GM21367 (cell line): Measurements from ENCODE around the gene KLHL29.
"Not testable (repeated sequence)": the region's sequence is repeated elsewhere in the genome, so short reads cannot be mapped to it uniquely, and the experiment has no call there.

ENCODE experiments used
- ATAC-seq: cut with Tn5 transposase; IDR thresholded peaks from one replicate; pipeline ENCODE4 v1.9.1; 2021; ENCODE audit not compliant: unreplicated experiment

KLHL29 gene

DNA sequence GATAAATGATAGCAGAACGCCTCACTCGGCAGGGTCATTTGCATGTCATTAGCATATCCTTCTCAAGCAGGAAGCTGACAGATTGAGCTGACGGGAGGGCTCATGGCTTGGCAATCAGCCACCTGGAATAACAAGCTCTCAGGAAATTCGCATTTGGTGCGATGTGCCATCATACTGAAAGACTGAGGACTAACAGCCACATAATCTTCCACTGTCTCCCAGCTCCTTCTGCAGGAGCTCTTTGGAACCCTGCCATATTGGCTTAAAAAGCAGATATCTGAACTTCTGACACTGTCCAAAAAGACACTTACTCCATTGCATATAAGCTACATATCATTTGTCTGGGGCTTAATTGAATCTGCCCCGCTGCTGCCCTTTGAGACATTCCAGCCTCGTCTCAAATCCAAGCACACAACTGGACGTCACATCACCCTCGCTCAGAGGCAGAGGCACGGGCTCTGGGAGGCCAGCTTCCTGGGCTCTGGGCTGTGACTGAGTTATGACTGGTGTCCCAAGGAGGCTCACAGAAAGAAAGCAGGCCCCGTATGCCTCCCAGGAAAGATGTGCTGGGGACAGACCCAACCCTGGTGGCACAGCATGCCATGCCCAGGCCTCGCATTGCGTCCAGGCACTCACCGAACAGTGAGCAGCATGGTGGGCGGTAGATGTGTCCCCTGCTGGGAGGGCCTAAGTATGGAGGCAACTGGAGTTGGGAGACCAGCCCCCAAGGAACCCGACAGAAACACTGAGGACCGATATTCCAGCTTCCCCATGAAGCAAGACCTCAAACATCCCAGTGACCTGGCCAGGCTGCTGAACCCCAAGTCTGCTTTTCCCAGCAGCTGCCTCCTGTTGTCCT, 314.0 kb downstream of the KLHL29 start:
- no peak for ATAC-seq

DNA sequence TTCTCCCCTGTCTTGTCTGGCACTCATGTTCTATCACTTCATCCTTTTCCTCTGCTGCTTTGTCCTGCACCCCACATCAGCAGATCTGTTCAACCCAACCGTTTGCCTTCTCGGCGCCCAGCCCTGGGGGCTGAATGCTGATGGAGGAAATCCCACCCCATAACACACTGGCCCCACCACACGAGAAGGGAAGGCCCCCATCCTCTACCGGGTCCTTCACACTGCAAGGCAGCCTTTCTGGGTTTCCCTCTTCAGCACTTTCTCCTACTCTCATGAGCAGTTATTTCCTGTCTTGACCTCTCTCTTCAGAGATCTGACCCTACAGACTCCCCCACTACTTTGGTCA, 314.6 kb downstream of the KLHL29 start:
- no peak for ATAC-seq

DNA sequence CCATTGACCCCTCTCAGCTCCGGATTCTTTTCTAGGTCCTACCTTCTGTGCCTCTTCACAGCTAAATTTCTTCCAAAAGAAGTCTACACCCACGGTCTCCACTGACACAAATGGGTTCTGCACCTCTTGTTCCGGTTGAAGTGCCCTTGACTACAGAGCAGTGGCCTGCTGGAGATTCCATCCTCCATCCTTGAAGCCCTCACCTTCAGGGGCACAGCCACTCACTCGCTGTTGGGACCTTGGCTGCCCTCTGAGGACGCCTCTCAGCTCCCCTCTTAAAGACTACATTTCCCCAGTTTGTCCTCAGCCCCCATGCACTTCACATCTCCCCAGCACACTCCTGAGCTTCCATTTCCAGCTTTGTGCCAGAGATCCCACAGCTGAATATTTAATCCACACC, 315.6 kb downstream of the KLHL29 start:
- ATAC-seq, result no peak

DNA sequence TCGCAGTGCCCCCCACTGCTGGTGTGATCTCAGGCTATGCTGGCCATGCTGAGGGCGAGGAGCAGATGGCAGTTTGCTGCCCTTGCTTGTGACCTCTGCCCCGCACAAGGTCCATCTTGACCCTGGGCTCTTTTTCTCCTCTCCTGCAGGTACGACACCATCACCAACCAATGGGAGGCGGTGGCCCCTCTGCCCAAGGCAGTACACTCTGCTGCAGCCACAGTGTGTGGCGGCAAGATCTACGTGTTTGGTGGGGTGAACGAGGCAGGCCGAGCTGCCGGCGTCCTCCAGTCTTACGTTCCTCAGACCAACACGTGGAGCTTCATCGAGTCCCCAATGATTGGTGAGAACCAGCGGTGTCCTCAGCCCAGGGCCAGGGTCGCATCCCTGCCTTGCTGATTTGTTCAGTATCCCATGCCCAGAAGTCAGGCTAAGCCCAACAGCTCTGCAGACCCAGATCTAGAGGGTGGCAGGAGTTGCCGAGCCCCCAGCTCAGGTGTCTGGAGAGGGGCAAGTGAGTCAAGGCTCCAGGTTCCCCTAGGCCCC, 318.1 kb downstream of the KLHL29 start:
- no peak for ATAC-seq

DNA sequence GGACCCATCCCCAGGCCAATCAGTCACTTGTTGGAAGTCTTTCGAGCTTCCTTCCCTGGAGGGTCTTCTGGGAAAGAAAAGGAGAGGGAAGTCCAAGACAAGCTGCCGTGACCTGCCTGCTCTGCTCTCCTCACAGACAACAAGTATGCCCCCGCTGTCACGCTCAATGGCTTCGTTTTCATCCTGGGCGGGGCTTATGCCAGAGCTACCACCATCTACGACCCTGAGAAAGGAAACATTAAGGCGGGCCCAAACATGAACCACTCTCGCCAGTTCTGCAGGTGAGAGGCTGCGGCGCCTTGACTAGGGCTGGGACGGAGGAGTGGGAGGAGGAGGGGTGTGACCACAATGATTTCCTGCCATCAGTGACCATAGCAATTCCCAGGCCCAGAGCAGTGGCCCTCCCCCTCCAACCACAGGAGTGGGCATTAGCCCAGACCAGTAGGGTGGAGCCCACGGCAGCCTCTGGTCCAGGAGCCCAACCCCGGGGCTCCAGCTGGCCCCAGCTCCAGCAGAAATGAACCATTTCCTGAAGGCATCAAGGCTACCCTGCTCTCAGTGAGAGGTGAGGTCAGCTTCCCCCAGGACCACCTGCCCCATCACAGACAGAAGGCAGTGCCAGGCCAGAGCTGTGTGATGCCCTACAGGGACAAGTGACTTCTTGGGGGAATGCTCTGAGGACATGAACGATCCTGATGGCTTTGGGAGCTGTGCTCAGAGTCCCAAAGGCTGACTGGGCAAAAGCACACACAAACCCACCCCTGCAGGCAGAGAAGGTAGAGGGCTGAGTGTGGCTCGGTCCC, 318.8 kb downstream of the KLHL29 start:
- ATAC-seq, result no peak

DNA sequence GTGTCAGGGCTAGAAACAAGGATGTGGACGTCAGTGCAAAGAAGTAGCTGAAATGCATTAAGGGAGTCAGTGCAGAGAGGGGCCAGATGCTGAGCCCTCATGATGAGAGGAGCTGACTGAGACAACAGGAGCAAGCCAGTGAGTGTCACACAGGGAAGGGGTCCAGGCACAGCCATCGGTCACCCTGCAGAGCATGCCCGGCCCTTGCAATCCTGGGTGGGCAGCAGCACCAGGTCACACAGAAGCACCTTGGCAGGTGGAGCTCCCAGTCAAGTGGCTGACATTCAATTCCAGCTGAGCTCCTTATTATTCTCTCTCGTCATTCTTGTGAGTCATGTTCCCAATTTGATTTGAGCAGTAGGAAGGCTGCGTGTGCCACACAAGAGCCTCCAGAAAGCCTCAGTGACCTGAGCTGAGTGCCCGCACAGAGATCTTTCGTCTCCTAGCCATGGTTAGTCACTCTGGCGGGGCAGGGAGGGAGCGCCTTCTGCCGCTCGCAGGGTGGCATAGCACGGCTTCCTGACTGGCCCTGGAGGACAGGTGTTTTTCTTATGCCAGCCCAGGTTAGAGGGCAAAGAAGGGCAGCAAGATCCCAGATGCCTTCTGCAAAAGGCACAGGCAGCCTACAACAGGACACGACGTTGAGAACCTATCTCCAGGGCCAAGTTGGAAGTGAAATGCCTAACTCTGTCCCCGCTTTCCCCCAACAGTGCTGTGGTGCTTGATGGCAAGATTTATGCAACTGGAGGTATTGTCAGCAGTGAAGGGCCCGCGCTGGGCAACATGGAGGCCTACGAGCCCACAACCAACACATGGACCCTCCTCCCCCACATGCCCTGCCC, 321.0 kb downstream of the KLHL29 start:
- no peak for ATAC-seq

DNA sequence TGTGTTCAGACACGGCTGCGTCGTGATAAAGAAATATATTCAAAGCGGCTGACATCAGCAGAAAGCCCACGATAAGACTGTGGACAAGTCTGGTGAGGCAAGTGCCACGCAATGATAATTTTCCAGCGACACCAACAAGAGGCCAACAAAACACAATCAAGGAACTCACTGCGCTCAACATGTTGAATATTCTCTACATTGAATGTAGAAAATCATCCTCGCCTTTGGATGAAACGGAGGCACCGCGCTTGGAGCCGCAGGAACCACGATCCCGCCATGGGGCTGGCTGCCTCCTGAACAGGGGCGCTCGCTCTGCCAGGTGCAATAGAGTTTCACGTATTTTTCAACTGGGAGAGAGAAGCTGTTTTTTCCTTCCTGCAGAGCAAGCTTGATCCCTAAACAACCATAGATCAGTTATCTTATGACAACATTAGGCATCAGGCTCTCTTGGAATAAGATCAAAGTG, 321.7 kb downstream of the KLHL29 start:
- ATAC-seq, result no peak

DNA sequence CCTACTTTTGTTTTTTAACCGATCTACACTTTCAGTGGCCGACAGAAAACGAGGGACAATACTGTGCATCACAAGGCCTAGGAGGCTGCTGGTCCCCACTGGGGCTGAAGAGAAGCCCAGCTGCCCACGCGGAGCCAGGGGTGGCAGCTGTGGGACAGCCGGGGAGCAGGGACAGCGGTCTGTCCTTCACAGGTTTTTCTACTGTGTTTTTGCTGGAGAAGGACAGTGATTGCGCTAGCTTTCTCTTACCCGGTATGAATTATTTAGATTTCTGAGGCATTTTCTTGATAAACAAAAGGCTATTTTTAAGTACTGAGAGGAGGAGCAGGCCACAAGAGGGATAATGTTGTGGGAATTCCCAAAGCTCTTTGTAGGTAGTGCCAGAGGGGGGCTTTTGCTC, 322.1 kb downstream of the KLHL29 start:
- no peak for ATAC-seq

DNA sequence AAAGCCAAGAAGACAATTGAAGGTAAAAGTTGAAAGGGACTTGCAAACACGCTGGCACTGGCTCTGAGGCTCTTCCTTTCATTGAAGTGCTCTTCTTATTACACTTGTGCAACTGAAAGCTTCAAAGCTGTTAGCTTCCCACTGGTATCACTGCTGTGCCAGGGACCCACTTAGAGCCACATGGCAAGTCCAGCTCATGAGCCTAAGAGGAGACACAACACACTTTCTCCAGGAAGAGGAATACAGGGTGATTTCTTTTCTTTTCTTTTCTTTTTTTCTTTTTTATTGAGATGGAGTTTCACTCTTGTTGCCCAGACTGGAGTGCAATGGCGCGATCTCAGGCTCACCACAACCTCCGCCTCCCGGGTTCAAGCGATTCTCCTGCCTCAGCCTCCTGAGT, 323.8 kb downstream of the KLHL29 start:
- ATAC-seq, result no peak

DNA sequence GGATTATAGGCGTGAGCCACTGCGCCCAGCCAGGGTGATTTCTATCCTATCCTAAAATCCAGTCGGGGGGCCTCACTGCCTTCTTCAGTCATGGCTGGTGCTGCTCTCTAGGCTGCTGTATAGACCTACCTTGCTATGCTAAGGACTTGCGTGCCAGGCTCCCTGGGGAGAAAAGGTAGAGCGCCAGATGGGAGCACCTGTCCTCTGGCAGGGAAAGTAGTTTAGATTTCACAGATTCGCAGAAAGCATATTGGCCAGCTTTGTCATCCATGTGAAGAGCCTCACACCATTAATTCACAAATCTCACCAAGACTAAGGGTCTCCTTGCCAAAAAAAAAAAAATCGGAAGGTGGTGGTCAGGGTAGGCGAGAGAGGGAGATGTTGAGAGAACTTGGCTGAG, 324.3 kb downstream of the KLHL29 start:
- ATAC-seq, result no peak

DNA sequence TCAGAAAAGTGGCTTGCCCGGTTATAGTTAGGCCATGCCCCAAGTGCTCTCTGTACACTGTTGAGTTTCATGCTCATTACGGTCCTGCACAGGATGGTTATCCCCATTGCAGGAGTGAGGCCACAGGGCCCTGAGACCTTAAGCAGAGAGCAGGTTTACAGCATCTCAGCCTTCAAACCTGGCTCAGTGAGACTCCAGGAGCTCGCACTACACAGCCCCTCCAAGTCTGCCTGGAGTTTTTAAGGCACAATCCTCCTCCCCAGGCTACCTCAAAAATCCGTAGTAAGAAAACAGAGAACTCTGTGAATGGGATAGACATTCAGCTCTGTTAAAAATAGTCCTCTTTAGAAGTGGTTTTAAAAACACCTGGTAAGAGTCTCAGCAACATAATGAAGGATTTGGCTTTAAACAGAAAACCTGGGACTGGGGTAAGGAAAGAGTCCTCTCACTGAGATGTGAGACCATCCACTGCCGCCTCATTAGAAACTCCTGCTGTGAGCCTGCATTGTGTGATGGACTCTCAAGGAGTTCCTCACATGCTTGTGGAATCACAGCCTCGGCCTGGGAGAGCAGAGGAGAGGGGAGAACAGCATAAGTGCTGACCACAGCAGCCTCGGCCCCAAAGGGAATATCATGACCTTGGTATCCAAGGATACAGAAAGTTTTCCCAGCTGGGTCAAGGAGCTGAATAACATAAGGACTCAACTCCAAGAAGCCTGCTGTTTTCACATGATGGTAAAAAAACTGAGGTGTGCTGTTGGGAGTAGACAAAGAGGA, 327.2 kb downstream of the KLHL29 start:
- no peak for ATAC-seq

DNA sequence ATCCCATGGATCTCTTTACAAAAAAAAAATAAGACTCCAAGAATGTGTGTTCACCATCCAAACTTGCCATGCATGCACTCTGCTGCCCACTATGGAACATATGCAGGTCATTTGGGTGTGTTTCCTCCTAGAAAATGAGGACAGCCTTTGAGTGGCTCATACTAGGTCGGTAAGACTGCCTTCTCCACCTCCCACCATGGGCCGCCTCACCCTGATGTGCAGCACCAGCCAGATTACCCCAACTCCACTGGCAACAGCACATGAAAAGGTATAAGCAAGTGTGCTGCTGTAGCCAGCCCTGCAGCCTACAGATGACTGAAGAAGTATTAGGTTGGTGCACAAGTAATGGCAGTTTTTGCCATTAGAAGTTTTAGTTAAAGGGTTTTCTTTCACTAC, 327.8 kb downstream of the KLHL29 start:
- ATAC-seq, result no peak

DNA sequence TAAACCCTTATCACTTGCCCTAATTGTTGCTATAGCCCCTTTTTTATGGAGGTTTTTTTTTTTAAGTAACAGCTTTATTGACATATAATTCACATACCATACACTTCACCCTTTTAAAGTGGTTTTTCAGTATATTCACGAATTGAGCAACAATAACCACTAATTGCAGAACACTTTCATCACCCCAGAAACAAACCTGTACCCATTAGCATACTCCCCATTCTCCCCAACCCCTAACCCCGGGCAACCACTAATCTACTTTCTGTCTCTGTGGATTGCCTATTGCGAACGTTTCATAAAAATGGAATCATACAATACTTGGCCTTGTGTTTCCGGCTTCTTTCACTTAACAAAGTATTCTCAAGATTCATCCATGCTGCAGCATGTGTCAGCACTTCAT, 328.4 kb downstream of the KLHL29 start:
- ATAC-seq, result no peak

DNA sequence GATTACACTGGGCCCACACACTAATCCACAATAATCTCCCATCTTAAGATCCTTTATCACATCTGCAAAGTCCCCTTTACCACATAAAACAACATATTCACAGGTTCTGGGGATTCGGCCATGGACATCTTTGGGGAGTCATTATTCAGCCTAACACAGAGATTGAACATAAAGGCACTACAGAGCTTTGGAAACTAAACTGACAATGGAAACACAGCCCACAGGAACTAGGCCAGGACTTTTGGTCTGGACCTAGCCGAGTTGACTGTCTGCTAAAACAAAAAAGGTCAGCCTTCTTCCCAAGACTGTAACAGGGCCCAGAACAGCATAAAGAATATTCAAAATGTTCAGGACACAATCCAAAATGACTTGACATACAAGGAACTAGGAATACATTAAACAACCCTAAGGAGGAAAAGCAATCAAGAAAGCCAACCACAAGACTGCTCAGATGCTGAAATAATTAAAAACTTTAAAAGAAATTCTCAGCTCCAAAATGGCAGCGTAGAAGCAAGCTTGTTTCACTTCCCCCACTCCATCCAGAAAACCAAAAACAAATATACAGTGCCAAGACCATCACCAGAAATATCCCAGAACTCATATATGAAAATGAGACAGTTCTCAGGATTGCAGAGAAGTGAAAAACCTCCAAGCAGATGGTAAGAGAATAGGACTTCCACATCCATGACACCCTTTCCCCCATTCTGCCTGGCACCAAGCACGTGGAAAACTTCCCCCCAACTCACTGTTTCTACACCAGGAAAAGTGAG, 334.1 kb downstream of the KLHL29 start:
- no peak for ATAC-seq

DNA sequence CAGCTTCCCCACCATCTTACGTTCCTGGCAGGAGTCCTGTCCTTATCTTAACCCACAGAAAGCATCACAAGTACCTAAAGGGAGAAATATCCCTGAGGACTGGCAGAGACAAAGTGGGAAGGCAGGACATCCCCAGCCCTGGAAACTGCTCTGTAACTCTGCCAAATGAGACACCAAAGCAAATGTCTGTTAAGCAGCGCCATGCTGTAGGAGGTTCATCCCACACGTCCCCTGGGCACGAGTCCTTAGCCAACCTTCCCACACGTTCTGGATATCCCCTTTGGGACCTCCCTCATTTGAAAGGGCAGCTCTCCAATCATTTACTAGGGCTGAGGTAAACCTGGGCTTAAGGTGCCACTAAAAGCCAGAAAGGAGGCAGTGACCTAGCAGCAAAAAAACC, 334.7 kb downstream of the KLHL29 start:
- ATAC-seq, result no peak

DNA sequence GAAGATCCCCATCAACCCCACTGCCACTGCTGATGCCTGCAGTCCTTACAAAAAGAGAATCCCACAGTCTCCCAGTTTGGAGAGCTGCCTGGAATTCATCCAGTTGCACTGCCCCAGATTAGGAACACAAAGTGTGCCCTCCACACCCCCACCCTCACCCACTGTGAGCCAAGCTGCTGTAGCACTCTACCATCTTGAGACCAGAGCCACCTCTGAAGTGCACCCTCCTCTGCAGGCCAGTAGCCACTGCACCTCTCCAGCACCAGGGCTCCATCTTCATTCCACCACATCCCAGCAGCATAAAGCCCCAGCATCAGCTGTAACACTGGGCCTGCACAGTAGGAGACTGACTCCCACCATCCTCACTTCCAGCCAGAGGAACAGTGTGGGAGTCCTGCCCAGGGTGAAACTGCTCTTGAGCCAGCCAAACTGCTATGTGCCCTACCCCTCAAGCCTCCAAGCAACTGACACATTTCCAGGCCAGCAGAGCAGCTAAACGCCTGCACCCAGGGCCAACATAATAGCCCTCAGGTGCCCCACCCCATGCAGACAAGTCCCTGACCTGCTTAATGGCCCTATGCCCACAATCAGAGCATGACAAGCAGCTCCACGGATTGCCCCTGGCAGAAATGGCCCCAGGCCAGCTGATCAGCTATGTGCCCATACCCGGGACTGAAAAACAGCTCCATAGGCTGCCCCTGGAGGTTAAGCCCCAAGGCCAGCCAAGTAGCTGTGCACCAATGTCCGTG, 335.9 kb downstream of the KLHL29 start:
- no peak for ATAC-seq

DNA sequence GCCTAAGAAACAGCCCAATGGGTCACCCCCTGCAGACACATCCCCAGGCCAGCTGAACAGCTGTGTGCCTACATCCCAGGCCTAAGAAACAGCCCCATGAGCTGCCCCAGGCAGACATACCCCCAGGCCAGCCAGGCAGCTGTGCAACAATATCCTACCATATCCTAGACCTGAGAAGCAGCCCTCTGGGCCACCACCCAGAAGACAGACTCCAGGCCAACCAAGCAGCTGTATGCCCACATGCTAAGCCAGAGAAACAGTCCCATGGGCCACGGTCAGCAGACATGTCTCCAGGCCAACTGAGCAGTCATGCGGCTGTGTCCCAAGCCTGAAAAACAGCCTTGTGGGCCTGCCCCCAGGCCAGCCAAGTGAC, 336.5 kb downstream of the KLHL29 start:
- no peak for ATAC-seq

DNA sequence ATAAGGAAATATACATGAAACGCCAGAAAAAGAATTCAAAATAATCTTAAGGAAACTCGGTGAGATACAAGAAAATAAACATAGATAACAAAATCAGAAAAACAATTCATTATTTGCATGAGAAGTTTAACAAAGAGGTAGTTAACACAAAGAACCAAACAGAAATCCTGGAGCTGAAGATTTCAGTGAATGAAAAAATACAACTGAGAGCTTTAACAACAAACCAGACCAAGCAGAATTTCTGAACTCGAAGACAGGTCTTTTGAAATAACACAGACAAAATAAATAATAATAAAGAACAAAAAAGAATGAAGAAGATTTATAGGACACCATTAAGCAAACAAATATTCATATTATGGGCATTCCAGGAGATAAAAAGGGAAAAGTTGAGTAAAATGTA, 337.3 kb downstream of the KLHL29 start:
- no peak for ATAC-seq

DNA sequence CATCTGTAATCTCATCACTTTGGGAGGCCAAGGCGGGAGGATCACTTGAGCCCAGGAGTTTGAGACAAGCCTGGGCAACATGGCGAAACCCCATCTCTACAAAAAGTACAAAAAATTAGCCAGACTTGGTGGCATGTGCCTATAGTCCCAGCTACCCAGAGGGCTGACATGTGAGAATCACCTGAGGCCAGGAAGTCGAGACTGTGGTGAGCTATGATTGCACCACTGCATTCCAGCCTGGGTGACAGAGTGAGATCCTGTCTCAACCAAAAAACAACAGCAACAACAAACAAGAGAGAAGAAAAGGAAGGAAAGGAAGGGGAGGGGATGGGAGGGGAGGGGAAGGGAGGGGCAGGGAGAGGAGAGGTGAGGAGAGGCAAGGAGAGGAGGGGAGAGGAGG, 338.1 kb downstream of the KLHL29 start:
- ATAC-seq, result not testable (repeated sequence)
